H9 (cell line): ENCODE measurements around the gene SULT1A2. TPM values are rescaled to one million over a fixed set of nuclear protein-coding genes. Genes with fewer than 3 reads are reported as not detected.

ENCODE experiments used
- DNase-seq: peaks from one replicate; pipeline ENCODE4 v3.0.0-alpha.2; 2017
- H2AFZ ChIP-seq: one replicate; pipeline ENCODE4 v1.6.1; 2013; ENCODE audit warnings: mild to moderate bottlenecking, low read length, control low read depth, moderate library complexity
- H2AK5ac ChIP-seq: 2 replicates; pipeline ENCODE4 v1.6.1; 2013; ENCODE audit warnings: low read length, control low read depth, mixed read lengths; ENCODE audit not compliant: insufficient read length
- H2BK120ac ChIP-seq: one replicate; pipeline ENCODE4 v1.6.1; 2013; ENCODE audit warnings: low read depth, mild to moderate bottlenecking, low read length, control low read depth, inconsistent platforms; ENCODE audit not compliant: poor library complexity, severe bottlenecking
- H2BK12ac ChIP-seq: 2 replicates; pipeline ENCODE4 v1.6.1; 2013; ENCODE audit warnings: low read length, control low read depth, mixed read lengths, low read depth; ENCODE audit not compliant: insufficient read length
- H2BK15ac ChIP-seq: 2 replicates; pipeline ENCODE4 v1.6.1; 2013; ENCODE audit warnings: low read depth, low read length, control low read depth
- H2BK20ac ChIP-seq: one replicate; pipeline ENCODE4 v1.6.1; 2013; ENCODE audit warnings: low read depth, mild to moderate bottlenecking, low read length, control low read depth, inconsistent platforms; ENCODE audit not compliant: poor library complexity, severe bottlenecking
- H2BK5ac ChIP-seq: 2 replicates; pipeline ENCODE4 v1.6.1; 2013; ENCODE audit warnings: low read length, control low read depth, mixed read lengths; ENCODE audit not compliant: insufficient read length
- H3K14ac ChIP-seq: 2 replicates; pipeline ENCODE4 v1.6.1; 2013; ENCODE audit warnings: low read length, control low read depth; ENCODE audit not compliant: insufficient read depth
- H3K18ac ChIP-seq: 2 replicates; pipeline ENCODE4 v1.6.1; 2013; ENCODE audit warnings: low read depth, mild to moderate bottlenecking, mixed read lengths, low read length, control low read depth; ENCODE audit not compliant: insufficient read length
- H3K23ac ChIP-seq: 2 replicates; pipeline ENCODE4 v1.6.1; 2013; ENCODE audit warnings: low read length, control low read depth, mixed read lengths, low read depth; ENCODE audit not compliant: insufficient read length
- H3K23me2 ChIP-seq: 2 replicates; pipeline ENCODE4 v1.6.1; 2013; ENCODE audit warnings: low read depth, mild to moderate bottlenecking, mixed read lengths, low read length, control low read depth; ENCODE audit not compliant: insufficient read length, poor library complexity, severe bottlenecking
- H3K27ac ChIP-seq: 2 replicates; pipeline ENCODE4 v1.5.1; 2013; ENCODE audit warnings: low read length, control low read depth, mixed read lengths, low read depth; ENCODE audit not compliant: insufficient read length
- H3K27me3 ChIP-seq: 2 replicates; pipeline ENCODE4 v1.6.1; 2013; ENCODE audit warnings: low read length, control low read depth, inconsistent platforms; ENCODE audit not compliant: insufficient read depth
- H3K4ac ChIP-seq: 2 replicates; pipeline ENCODE4 v1.6.1; 2013; ENCODE audit warnings: low read depth, mild to moderate bottlenecking, control low read depth, inconsistent platforms, low read length, moderate library complexity
- H3K4me1 ChIP-seq: 2 replicates; pipeline ENCODE4 v1.6.1; 2013; ENCODE audit warnings: low read length, control low read depth, inconsistent platforms; ENCODE audit not compliant: insufficient read depth
- H3K4me2 ChIP-seq: 2 replicates; pipeline ENCODE4 v1.6.1; 2013; ENCODE audit warnings: low read length, control low read depth, mixed read lengths; ENCODE audit not compliant: insufficient read length, insufficient read depth
- H3K56ac ChIP-seq: 2 replicates; pipeline ENCODE4 v1.6.1; 2013; ENCODE audit warnings: low read depth, mild to moderate bottlenecking, mixed read lengths, low read length, control low read depth; ENCODE audit not compliant: insufficient read length
- H3K79me1 ChIP-seq: 2 replicates; pipeline ENCODE4 v1.6.1; 2013; ENCODE audit warnings: low read depth, mild to moderate bottlenecking, moderate library complexity, low read length, control low read depth, inconsistent platforms; ENCODE audit not compliant: insufficient read depth, poor library complexity, severe bottlenecking
- H3K79me2 ChIP-seq: 2 replicates; pipeline ENCODE4 v1.6.1; 2013; ENCODE audit warnings: low read length, control low read depth, inconsistent platforms; ENCODE audit not compliant: insufficient read depth
- H3K9ac ChIP-seq: 2 replicates; pipeline ENCODE4 v1.6.1; 2013; ENCODE audit warnings: low read length, control low read depth, mixed read lengths; ENCODE audit not compliant: insufficient read length; ENCODE audit errors: extremely low read depth
- H3K9me3 ChIP-seq: one replicate; pipeline ENCODE4 v1.6.1; 2013; ENCODE audit warnings: low read depth, low read length, inconsistent platforms; ENCODE audit not compliant: control insufficient read depth
- H3T11ph ChIP-seq: one replicate; pipeline ENCODE4 v1.6.1; 2013; ENCODE audit warnings: mild to moderate bottlenecking, low read length, control low read depth, inconsistent platforms
- H4K20me1 ChIP-seq: one replicate; pipeline ENCODE4 v1.6.1; 2013; ENCODE audit not compliant: control insufficient read depth, insufficient read length, insufficient read depth
- H4K5ac ChIP-seq: 2 replicates; pipeline ENCODE4 v1.6.1; 2013; ENCODE audit warnings: low read depth, mild to moderate bottlenecking, mixed read lengths, low read length, control low read depth; ENCODE audit not compliant: insufficient read length
- H4K8ac ChIP-seq: replicated peaks from 2 replicates; pipeline ENCODE4 v1.6.1; 2013; ENCODE audit warnings: low read length, control low read depth, mixed read lengths, low read depth; ENCODE audit not compliant: insufficient read length
- H4K91ac ChIP-seq: 2 replicates; pipeline ENCODE4 v1.6.1; 2013; ENCODE audit warnings: low read depth, mild to moderate bottlenecking, moderate library complexity, mixed read lengths, low read length, control low read depth; ENCODE audit not compliant: insufficient read length
- H3K27ac Mint-ChIP-seq, 3 experiments: 2 replicates in 2 of 3; 3 replicates in 1 of 3; pipeline ENCODE4 v1.8.0; 2020 to 2021; ENCODE audit warnings: mixed read lengths in 3 of 3, mild to moderate bottlenecking in 1 of 3, moderate library complexity in 1 of 3
- H3K27me3 Mint-ChIP-seq: 2 replicates; pipeline ENCODE4 v1.8.0; 2021; ENCODE audit warnings: low read depth, mild to moderate bottlenecking, moderate library complexity, mixed read lengths
- H3K36me3 Mint-ChIP-seq, 3 experiments: 2 replicates in 2 of 3; 3 replicates in 1 of 3; pipeline ENCODE4 v1.8.0; 2020 to 2021; ENCODE audit warnings: low read depth in 3 of 3, mixed read lengths in 3 of 3; ENCODE audit not compliant: insufficient read depth in 1 of 3
- H3K4me1 Mint-ChIP-seq, 2 experiments: 2 replicates each; pipeline ENCODE4 v1.8.0; 2020; ENCODE audit warnings: mixed read lengths in 2 of 2
- H3K4me3 Mint-ChIP-seq, 2 experiments: 2 replicates in 1 of 2; 3 replicates in 1 of 2; pipeline ENCODE4 v1.8.0; 2020 to 2021; ENCODE audit warnings: mild to moderate bottlenecking in 2 of 2, mixed read lengths in 2 of 2, moderate library complexity in 1 of 2
- H3K9me3 Mint-ChIP-seq, 2 experiments: 2 replicates in 1 of 2; 3 replicates in 1 of 2; pipeline ENCODE4 v1.8.0; 2020; ENCODE audit warnings: mild to moderate bottlenecking in 2 of 2, mixed read lengths in 2 of 2, moderate library complexity in 1 of 2
- WGBS: extraction: QIAGEN DNeasy Blood & Tissue Kit; methylation state at CpG from one replicate; pipeline ENCODE4 v1.1.7; 2013; ENCODE audit warnings: missing lambda C conversion rate, low lambda C conversion rate, mixed read lengths; ENCODE audit not compliant: insufficient read length; ENCODE audit errors: extremely low coverage; 5-methylcytosine and 5-hydroxymethylcytosine counted together
- total RNA-seq: library from RNA; stranded (reverse); gene quantifications from 2 replicates; pipeline ENCODE4 v1.2.1, GENCODE V29; 2021
- TF ChIP-seq, protein P1 (sequence below): fragments of 200-600 bp; sonication (generic); conservative IDR thresholded peaks from 3 replicates; pipeline ENCODE4 v1.8.0; 2021; ENCODE audit warnings: antibody characterized with exemption, mild to moderate bottlenecking

The SULT1A2 gene
- total RNA-seq, 1 experiment from 2014 or later, result 0.66 TPM

GRCh38 chr16:28544998-28545397, 51.9 kb downstream of the SULT1A2 start:
- Histone ChIP-seq H3K79me2 (no peaks in the 10 kb centered on the region), H3K4ac (no peak overlapping the region), H3K9me3 (no peaks in the 10 kb centered on the region), H2BK12ac (no peak overlapping the region), H4K91ac (no peak overlapping the region), H3K14ac (no peak overlapping the region), H4K20me1 (no peaks in the 10 kb centered on the region), H4K8ac (no peak overlapping the region), H3K4me1 (no peaks in the 10 kb centered on the region), H2BK5ac (no peak overlapping the region), H3T11ph (no peak overlapping the region), H2AK5ac (no peak overlapping the region), H3K27me3 (no peaks in the 10 kb centered on the region), H3K4me2 (no peak overlapping the region), H2BK20ac (no peak overlapping the region), H4K5ac (no peak overlapping the region), H3K18ac (no peak overlapping the region), H2BK120ac (no peak overlapping the region), H3K23me2 (no peaks in the 10 kb centered on the region), H3K79me1 (no peaks in the 10 kb centered on the region), H3K23ac (no peak overlapping the region), H3K9ac (no peak overlapping the region), H2AFZ (no peak overlapping the region), H3K56ac (no peak overlapping the region), H3K27ac (no peak overlapping the region), H2BK15ac (no peak overlapping the region)
- no peak for DNase-seq
- H3K27me3 Mint-ChIP-seq, result peaks cover 2% of the 10 kb centered on the region
- WGBS, result no CpG with 5 or more reads among the region's 3 CpGs
- TF ChIP-seq, protein P1, sequence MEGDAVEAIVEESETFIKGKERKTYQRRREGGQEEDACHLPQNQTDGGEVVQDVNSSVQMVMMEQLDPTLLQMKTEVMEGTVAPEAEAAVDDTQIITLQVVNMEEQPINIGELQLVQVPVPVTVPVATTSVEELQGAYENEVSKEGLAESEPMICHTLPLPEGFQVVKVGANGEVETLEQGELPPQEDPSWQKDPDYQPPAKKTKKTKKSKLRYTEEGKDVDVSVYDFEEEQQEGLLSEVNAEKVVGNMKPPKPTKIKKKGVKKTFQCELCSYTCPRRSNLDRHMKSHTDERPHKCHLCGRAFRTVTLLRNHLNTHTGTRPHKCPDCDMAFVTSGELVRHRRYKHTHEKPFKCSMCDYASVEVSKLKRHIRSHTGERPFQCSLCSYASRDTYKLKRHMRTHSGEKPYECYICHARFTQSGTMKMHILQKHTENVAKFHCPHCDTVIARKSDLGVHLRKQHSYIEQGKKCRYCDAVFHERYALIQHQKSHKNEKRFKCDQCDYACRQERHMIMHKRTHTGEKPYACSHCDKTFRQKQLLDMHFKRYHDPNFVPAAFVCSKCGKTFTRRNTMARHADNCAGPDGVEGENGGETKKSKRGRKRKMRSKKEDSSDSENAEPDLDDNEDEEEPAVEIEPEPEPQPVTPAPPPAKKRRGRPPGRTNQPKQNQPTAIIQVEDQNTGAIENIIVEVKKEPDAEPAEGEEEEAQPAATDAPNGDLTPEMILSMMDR, result no peak
- H3K36me3 Mint-ChIP-seq, result no peaks in the 10 kb centered on the region; a peak in 1 of 7 replicates
- H3K27ac Mint-ChIP-seq, result no peak overlapping the region
- no peaks in the 10 kb centered on the region for H3K9me3 Mint-ChIP-seq
- no peak overlapping the region for H3K4me3 Mint-ChIP-seq
- H3K4me1 Mint-ChIP-seq, result 0 out of 4 replicates have a peak, but pooled peaks cover 2 to 4% of the 10 kb centered on the region in 2 experiments
